ENCODE measurements around the gene KDM4E. TPM values are rescaled to one million over a fixed set of nuclear protein-coding genes. Genes with fewer than 3 reads are reported as not detected.

Gene KDM4E
- polyA plus RNA-seq, 1 of the 3 experiments (the other 2 are of a cell fraction): 0.02 TPM

Other genes starting within 250 kb of the KDM4E start
- gene CWC15, start 51.7 kb upstream of the KDM4E start, polyA plus RNA-seq (2012; rRNA removed): 27.0 and 33.5 TPM in 2 replicates
- gene KDM4D, start 51.5 kb upstream of the KDM4E start, polyA plus RNA-seq (2012; rRNA removed): 1.1 and 1.2 TPM in 2 replicates
- not detected in 2 replicates for gene KDM4F, start 24.2 kb downstream of the KDM4E start, polyA plus RNA-seq (2012; rRNA removed)
- 25.4 and 27.3 TPM in 2 replicates for gene SRSF8, start 41.7 kb downstream of the KDM4E start, polyA plus RNA-seq (2012; rRNA removed)
- gene ENDOD1, start 64.6 kb downstream of the KDM4E start, polyA plus RNA-seq (2012; rRNA removed): 15.0 and 18.4 TPM in 2 replicates
- 1.7 and 2.2 TPM in 2 replicates for gene SESN3, start 205.9 kb downstream of the KDM4E start, polyA plus RNA-seq (2012; rRNA removed)

Data from SK-N-SH (cell line).